T47D (cell line): ENCODE measurements around the gene HEYL.

ENCODE experiments used
- DNase-seq, 2 experiments: peaks; one replicate each; pipeline versions ENCODE4 v3.0.0 to v3.0.0-alpha.2; 2011 to 2012; ENCODE audit warnings: low read depth in 1 of 2, low spot score in 1 of 2
- JUND ChIP-seq: IDR thresholded peaks from 2 replicates; pipeline ENCODE4 v1.6.1; 2012; ENCODE audit warnings: low read depth
- in situ Hi-C: cut with HindIII; loops from 2 replicates; pipeline ENCODE4 v1.10.0; 2016; ENCODE audit warnings: low sequenced_read_pairs, low pct_unique_long_range_greater_than_20kb

Gene HEYL

DNA sequence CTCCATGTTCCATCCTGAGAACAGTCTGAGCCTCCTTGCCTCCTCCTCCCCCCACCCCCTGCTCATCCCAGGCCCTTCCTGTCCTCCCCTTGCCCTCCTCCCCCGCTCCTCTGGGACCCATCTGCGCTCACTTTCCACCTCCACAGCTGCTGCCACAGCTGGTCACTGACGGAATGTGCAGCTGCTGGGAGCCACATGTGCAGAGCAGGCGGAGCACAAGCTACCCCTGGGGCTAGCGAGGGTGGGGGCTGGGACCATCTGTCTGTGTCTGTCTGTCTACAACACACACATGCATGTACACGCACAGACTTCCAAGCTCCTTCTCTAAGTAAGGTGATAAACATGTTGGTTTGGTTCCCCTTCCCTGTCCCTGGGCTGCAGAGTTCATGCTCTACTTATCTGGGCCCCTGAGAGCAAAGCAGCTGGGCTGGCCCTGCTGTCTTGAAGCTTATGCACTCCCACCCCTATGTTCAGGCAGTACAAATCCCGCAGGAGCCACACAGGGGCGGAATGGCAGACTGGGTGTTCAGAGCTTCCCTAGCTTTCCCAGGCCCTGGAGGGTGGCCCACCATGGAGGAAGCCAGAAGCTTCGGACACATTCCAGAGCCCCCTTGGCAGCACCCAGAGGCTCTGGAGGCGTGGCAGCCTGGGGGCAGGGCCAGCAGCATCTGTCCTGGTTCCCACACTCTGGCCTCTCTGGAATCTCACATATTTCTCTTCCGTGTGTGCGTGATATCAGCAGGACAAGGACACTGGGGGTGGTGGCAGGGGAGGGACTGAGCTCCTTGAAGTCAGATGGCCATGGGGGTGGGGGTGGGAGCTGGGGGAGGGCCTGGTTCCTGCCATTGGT, 7.0 kb upstream of the HEYL start:
- in situ Hi-C loops: no loop called here
- TF ChIP-seq JUND: no peak

DNA sequence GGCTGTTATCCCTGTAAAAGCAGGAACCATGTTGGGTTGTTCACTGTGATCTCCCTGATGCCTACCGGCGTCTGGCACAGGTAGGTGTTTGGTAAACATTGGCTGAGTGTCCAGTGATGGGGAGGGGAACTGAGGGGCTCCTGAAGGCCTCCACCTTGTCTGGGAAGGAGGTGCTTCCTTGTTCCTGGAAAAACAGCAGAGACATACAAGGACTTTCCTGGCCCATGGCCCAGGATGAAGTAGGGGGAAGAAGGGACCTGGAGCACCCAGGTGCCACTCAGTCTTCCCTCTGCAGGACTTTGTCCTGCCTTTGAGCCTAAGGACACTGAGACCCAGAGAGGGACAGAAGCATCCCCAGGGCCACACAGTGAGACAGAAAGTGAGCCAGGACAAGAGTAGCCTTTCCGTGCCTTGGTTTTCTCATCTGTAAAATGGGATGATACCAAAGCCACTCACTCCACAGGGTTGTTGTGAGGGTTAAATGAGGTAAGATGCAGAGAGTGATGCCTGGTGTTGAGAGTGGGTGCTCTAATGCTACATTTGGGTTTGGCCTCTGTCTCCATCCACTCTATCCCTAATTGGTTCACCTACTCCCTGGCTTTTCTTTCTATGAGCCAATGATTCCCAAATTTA, 6.1 kb upstream of the HEYL start:
- TF ChIP-seq JUND: no peak
- in situ Hi-C loops: no loop called here
- no peak for DNase-seq

More for the DNA sequence above, 7.0 kb upstream of the HEYL start:
- DNase-seq: no peak

- TF ChIP-seq JUND: no peak
- no peak for DNase-seq
- in situ Hi-C loops: no loop called here
Observed at GRCh38 chr1:39643705-39644104, 4.3 kb upstream of the HEYL start.

GRCh38 chr1:39642796-39643195, 3.4 kb upstream of the HEYL start:
- TF ChIP-seq JUND: no peak

DNA sequence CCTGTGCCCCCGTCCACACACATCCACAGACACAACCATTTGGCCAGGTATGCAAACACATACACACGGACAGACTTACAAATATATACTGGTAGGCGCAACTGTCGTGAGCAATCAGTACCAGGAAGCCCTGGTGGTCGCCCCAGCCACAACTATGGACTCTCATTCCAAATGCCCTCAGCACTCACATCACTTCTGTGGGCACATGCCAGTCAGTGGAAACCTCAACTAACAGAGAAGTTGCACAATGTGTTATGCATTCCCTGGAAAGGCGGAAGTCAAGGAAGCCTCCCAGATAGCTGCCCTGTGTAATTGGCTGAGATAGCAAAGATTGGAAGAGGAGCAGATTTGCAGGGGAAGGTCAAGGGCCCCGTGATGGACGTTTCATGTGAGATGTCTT, 1.4 kb upstream of the HEYL start:
- no peak for DNase-seq
- in situ Hi-C loops: no loop called here
- TF ChIP-seq JUND: no peak

More at GRCh38 chr1:39642796-39643195, 3.4 kb upstream of the HEYL start:
- no peak for DNase-seq
- in situ Hi-C loops: no loop called here

DNA sequence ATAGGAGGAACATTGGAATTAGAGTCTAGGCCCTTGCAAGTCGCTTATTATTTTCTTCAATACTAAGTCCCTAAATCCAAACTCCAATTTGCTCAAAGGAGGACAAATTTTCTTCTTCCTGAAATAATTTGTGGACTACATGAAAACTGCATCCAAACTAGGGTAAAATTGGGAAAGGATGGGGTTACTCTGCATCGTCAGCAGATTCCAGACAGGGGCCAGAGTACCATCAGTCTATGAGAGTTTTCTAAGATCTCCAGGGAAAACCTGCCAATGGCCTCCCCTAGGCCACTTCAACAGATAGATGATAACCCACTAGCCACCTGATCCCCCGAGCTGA, 508 bp downstream of the HEYL start:
- in situ Hi-C loops: no loop called here
- DNase-seq: no peak
- TF ChIP-seq JUND: no peak

GRCh38 chr1:39637361-39637760, 2.1 kb downstream of the HEYL start:
- DNase-seq: no peak
- no peak for TF ChIP-seq JUND
- in situ Hi-C loops: no loop called here

DNA sequence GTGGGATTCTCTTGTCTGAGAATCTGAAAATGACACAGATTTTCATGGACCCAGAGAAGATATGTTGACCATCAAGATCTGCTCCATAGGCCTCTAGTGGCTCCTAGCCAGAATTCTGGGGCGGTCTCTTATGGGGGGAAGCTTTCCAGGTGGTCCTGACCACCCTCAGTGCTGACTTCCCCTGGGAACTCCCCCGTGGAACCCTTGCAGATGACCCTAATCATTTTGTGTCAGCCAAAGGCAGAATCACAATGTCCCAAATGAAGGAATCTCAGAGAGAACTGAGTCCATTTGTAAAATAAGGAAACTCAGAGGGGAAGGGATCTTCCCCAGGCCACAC, 3.6 kb downstream of the HEYL start:
- no peak for TF ChIP-seq JUND
- DNase-seq: no peak
- in situ Hi-C loops: no loop called here

DNA sequence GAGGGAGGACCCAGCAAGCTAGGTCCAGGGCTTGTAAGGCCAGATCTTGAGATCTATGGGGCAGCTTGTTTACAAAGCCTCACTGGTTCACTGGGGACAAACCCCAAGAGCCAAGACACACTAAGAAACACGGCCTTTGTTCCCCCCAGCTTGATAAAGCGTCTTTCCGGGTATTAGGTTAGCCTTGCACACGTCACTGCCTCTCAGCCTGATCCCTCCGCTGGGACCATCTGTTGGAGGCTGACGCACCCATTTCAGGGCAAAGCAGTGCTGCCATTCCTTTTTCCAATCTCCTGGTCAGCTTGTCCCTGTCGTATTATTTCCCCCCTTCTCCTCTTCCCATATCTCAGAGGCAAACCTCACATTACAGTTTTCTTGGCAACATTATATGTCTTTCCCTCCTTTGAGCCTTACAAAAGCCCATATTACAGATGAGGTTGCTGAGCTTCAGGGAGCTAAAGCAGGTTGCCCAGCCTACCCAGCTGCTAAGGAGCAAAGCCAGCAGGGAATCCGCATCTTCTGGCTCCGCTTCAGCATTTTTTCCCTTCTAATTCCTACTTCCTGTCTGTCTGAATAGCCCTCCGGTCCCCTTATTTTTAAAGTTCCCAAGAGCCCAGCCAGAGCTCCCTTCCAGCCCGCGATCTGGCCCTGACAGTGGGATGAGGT, 4.1 kb downstream of the HEYL start:
- TF ChIP-seq JUND: no peak
- DNase-seq: no peak
- in situ Hi-C loops: no loop called here

DNA sequence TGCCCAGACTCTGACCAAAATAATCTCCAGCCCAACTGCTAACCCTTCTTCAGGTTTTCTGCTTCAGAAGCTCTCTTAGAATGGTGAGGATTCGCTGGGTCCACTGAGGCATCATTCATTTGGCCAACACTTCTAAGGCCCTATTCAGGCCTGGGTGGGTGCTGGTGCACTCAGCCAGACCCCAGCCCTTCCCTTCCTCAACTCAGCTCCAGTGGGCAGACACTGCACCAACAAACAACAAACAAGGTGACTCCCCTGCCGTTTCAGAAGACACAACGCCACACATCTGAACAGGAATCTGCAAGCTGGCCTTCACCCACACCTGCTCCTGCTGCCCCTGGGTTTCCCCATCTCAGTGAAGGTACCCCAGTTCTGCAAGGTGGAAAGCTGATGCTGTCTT, 6.0 kb downstream of the HEYL start:
- in situ Hi-C loops: no loop called here
- TF ChIP-seq JUND: no peak
- no peak for DNase-seq

- in situ Hi-C loops: no loop called here
- no peak for TF ChIP-seq JUND
- DNase-seq: no peak
Observed at GRCh38 chr1:39632682-39633417, 6.6 kb downstream of the HEYL start.

- in situ Hi-C loops: no loop called here
Observed at GRCh38 chr1:39632323-39632681, 7.1 kb downstream of the HEYL start.

More at GRCh38 chr1:39632323-39632681, 7.1 kb downstream of the HEYL start:
- TF ChIP-seq JUND: no peak
- no peak for DNase-seq
